Activated naive CD8-positive, alpha-beta T cell treated with anti-CD3 and anti-CD28 coated beads, Interleukin-2, amount 50 U/mL, for 24 hours (primary cell): ENCODE data around the gene PIGN.
"Not testable (repeated sequence)": the region's sequence is repeated elsewhere in the genome, so short reads cannot be mapped to it uniquely, and the experiment has no call there.

ENCODE experiments used
- ATAC-seq: fragments of 150-1000 bp; cut with Tn5 transposase; one replicate; pipeline ENCODE4 v1.10.0; 2021
- DNase-seq: peaks from one replicate; pipeline ENCODE4 v3.0.0; 2021
- H3K27ac Mint-ChIP-seq: one replicate; pipeline ENCODE4 v1.8.0; 2021; ENCODE audit warnings: mild to moderate bottlenecking, mixed read lengths
- H3K27me3 Mint-ChIP-seq: one replicate; pipeline ENCODE4 v1.8.0; 2021; ENCODE audit warnings: mixed read lengths
- H3K36me3 Mint-ChIP-seq: one replicate; pipeline ENCODE4 v1.8.0; 2021; ENCODE audit warnings: low read depth, mixed read lengths
- H3K4me1 Mint-ChIP-seq: one replicate; pipeline ENCODE4 v1.8.0; 2021; ENCODE audit warnings: mixed read lengths
- H3K4me3 Mint-ChIP-seq: one replicate; pipeline ENCODE4 v1.8.0; 2021; ENCODE audit warnings: mild to moderate bottlenecking, moderate library complexity, mixed read lengths
- H3K9me3 Mint-ChIP-seq: one replicate; pipeline ENCODE4 v1.8.0; 2021; ENCODE audit warnings: mixed read lengths

PIGN gene

DNA sequence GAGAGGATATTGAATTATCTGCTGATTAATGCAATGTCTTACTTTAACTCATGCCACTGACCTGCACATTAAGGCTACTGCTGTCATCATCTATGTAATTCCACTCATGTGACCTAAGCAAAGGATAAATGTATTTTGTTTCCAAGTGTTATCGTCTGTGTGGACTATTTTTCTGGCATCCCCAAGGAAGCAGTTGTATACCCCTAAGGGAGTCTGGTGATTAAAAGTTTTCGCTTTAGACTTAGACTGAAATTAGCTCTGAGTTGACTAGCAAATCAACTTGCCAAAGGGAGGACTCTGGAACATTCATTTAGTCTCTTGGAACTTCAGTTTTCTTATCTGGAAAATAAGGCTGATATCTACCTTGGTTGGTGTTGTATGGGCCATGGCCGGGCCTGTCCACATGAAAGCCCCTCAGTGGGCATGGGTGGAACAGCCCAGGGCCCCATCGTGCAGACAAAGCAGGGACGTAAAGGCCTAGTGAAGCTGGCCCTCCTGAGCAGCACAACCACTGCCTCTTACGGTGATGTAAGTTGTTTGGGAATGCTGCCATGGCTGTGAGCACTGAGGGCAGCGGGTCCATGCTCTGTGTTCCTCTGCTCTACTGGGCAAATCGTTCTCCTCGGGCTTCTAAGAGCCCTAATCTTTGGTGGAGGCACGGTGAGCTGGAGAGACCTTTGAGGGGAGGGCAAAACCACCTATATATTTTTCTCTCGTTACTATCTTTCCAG lies 149.7 kb downstream of the PIGN start:
- Mint-ChIP-seq H3K4me1 (peaks cover 18% of the 10 kb centered on the region), H3K36me3 (peaks cover 1% of the 10 kb centered on the region), H3K27me3 (peaks cover 2% of the 10 kb centered on the region), H3K27ac (no peak overlapping the region), H3K4me3 (no peak overlapping the region), H3K9me3 (no peaks in the 10 kb centered on the region)
- DNase-seq = no peak
- ATAC-seq = no peak

DNA sequence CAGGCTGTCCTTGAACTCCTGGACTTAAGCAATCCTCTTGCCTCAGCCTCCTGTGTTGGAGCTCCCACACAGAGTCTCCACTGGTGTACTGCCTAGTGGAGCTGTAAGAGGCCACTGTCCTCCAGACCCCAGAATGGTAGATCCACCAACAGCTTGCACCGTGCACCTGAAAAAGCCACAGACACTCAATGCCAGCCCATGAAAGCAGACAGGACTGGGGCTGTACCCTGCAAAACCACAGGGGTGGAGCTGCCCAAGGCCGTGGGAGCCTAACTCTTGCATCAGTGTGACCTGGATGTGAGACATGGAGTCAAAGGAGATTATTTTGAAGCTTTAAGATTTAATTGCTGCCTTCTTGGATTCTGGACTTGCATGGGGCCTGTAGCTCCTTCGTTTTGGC lies 152.6 kb downstream of the PIGN start:
- not testable (repeated sequence) for DNase-seq, H3K36me3 Mint-ChIP-seq, ATAC-seq, H3K27ac Mint-ChIP-seq, H3K4me3 Mint-ChIP-seq, H3K27me3 Mint-ChIP-seq, H3K9me3 Mint-ChIP-seq
- peaks cover 18% of the 10 kb centered on the region for H3K4me1 Mint-ChIP-seq

DNA sequence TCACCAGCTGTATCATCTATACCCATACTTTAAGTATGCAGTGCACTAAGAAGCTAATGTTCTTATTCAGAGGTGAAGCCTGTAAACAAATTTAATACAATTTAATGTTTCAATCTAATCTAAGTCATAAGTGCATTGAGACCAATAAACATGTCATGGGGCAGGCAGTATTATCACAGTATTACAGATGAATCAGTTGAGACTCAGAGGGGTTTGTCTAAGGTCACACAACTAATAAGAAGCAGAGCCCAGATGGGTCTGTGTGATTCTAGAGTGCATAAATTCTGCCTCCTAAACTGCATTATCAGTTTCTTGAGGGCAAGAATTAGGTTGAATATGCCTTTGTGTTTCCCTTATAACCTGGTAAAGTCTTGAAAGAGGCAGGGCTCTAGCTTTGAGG lies 153.1 kb downstream of the PIGN start:
- Mint-ChIP-seq H3K36me3 (no peaks in the 10 kb centered on the region), H3K4me3 (no peak overlapping the region), H3K4me1 (peaks cover 18% of the 10 kb centered on the region), H3K9me3 (no peaks in the 10 kb centered on the region), H3K27me3 (peaks cover 2% of the 10 kb centered on the region), H3K27ac (no peak overlapping the region)
- DNase-seq (no peak), ATAC-seq (no peak)

DNA sequence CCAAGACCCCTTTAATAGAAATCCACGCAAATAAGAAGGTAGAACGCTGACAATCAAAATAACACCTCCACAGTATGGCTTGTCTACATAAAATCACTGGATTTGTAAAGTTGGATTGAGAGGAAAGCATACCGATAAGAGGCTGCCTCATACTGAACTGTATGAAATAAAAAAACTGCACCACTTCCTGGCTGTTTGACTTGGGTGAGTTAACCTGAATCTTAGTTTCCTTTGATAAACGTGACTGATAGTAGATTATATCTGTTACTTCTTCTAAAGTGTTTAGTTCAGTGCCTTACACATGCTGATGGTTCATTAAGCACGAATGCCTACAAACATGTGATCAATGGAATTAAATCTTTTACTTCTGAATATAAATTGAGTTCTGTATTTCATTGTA lies 153.6 kb downstream of the PIGN start:
- ATAC-seq (no peak), DNase-seq (no peak)
- Mint-ChIP-seq H3K9me3 (no peaks in the 10 kb centered on the region), H3K4me1 (peaks cover 18% of the 10 kb centered on the region), H3K27me3 (peaks cover 2% of the 10 kb centered on the region), H3K36me3 (no peaks in the 10 kb centered on the region), H3K27ac (no peak overlapping the region), H3K4me3 (no peak overlapping the region)

DNA sequence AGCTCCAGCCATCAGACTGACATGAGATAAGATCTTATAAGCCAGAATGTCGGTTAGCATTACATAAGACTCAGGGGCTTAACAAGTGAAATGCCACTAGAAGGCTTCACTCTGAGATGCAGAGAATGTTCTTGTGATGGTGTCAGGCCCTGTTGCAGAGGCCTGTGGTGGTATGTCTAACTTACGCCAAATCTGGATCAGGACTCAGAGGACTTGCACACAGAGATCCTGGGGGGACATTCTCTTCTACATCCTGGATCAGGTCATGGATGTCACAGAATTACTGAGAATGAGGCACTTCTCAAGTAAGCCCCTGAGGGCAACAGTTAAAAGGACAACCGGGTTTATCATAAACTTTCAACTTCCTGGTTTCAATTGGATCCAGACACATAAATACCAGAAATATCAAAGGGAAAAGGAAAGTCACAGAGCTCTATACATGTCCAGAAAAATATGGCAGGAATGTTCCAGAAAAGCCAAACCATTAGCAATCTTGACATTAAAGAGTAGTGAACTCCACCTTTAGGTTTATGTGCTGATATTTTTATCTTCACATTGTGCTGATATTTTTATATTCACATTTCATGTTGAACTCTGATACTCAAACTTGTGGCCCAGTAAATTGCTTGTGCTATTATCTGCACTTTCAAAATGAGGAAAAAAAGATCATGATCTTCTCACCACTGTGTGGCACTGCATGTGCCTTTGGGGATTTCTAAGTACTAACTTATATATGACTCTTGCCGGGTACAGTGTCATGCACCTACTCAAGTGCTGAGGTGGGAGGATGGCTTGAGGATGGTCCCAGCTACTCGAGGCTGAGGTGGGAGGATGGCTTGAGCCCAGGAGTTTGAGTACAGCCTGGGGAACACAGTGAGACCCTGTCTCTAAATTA lies 156.5 kb downstream of the PIGN start:
- Mint-ChIP-seq H3K9me3 (no peaks in the 10 kb centered on the region), H3K27ac (no peak overlapping the region), H3K4me3 (no peak overlapping the region), H3K27me3 (peaks cover 5% of the 10 kb centered on the region), H3K4me1 (peaks cover 18% of the 10 kb centered on the region), H3K36me3 (no peaks in the 10 kb centered on the region)
- ATAC-seq (no peak), DNase-seq (no peak)

DNA sequence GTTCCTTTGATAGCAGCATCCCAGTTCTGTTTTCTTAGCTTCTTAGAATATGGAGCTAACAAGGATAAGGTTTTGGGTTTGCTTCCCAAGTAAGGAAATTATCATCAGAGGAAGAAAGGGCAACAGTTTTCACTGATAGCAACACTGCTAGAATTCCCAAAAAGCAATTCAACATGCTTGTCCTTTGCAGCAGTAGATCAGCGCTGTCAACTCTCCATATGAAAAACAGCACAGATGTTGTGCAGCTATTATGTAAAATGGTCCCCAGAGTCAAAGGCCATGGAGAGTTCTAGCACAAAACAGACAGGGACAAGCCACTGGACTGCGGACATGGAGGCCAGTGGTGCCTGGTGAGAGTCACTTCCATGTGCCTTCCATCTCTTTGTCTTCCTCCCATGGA lies 158.1 kb downstream of the PIGN start:
- DNase-seq = no peak
- peaks cover 3% of the 10 kb centered on the region for H3K27me3 Mint-ChIP-seq
- peaks cover 11% of the 10 kb centered on the region for H3K4me1 Mint-ChIP-seq

DNA sequence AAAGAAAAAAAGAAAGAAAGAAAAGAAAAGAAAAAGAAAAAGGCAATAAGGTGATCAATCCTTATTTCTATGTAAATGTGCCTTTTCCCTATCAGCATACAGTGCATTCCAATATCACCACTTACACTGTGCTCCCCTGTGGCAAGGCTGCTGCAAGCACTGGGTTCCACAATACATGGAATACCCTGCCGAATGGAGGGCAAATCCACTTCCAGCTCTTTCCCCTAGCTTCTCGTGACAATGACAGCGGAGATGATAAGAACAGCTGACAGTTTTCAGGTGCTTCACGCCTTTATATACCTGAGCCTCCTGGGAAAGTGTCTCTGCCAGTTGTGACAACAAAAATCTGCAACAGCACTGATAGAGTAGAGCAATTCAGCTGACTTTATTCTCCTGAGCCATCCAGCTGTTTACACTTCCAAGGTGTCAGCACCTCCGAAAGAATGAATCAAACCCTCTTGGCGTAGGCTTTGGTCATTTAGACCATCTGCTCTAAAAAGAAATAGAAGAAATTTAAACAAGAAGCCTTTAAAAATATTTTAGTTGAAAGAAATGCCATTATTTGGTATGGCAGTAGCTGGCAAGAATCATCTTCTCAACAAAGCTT lies 158.8 kb downstream of the PIGN start:
- Mint-ChIP-seq H3K4me1 (peaks cover 4% of the 10 kb centered on the region), H3K27me3 (peaks cover 3% of the 10 kb centered on the region), H3K36me3 (no peaks in the 10 kb centered on the region), H3K9me3 (no peaks in the 10 kb centered on the region), H3K4me3 (no peak overlapping the region), H3K27ac (no peak overlapping the region)
- ATAC-seq (no peak), DNase-seq (no peak)

More for the DNA sequence above, 158.1 kb downstream of the PIGN start:
- Mint-ChIP-seq H3K4me3 (no peak overlapping the region), H3K27ac (no peak overlapping the region), H3K9me3 (no peaks in the 10 kb centered on the region), H3K36me3 (no peaks in the 10 kb centered on the region)
- ATAC-seq = no peak

DNA sequence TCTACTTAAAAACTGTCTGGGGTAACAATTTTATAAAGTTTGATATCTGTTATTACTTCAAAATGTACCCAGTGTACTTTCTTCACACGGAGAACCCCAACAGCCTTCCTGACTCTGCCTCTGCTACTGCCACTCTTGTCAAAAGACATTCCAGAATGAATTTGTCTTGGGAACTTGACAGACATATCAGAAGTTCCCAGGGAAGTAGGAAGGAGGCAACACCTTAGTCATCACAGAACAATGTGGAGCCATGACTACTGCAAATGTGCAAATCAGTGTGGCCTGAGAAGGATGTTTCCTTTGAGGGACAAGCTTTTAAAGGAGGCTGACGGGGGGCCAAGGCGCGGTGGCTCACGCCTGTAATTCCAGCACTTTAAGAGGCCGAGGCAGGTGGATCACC lies 160.3 kb downstream of the PIGN start:
- Mint-ChIP-seq H3K4me3 (no peak overlapping the region), H3K27ac (no peak overlapping the region), H3K9me3 (no peaks in the 10 kb centered on the region), H3K36me3 (no peaks in the 10 kb centered on the region), H3K4me1 (no peaks in the 10 kb centered on the region), H3K27me3 (peaks cover 3% of the 10 kb centered on the region)
- DNase-seq = no peak
- ATAC-seq = no peak

DNA sequence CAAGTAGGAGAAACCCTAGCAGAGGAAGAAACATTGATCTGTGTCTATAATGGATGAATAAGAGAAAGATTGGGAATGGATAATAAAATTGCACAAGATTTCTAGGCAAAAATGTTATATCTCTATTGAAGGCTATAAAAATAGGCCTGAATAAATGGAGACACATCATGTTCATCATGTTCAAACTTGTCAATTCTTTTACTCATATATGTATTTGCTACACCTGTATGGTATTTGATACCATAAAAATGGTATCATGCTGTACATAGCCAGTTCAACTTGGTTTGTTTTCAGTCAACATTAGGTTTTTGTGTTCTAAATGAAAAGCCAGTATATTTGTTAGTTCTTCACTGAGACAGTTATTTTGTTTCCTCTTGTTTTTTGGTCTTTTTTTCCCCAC lies 161.9 kb downstream of the PIGN start:
- no peak for ATAC-seq
- Mint-ChIP-seq H3K27me3 (peaks cover 3% of the 10 kb centered on the region), H3K4me1 (no peaks in the 10 kb centered on the region)

DNA sequence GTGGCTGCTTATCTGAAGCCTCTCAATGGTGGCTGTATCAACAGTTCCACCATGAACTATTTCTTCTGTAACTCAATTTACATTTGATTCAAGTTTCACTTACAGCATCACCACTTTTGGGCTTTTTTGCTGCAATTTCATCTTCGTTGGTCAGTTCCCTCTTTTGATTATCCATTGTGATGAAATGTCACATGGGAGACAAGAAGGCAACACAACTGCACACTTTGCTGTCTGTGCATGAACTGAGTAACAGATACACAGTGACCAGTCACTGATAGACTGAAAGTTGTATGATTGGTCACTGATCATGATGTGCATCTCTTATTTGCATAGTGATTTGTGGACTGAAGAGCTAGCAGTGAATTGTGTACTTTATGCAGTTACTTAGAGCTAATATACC lies 163.3 kb downstream of the PIGN start:
- Mint-ChIP-seq H3K4me3 (no peak overlapping the region), H3K27ac (no peak overlapping the region), H3K36me3 (no peaks in the 10 kb centered on the region), H3K27me3 (peaks cover 3% of the 10 kb centered on the region), H3K4me1 (no peaks in the 10 kb centered on the region), H3K9me3 (no peaks in the 10 kb centered on the region)
- no peak for ATAC-seq
- no peak for DNase-seq

More for the DNA sequence above, 161.9 kb downstream of the PIGN start:
- Mint-ChIP-seq H3K4me3 (no peak overlapping the region), H3K27ac (no peak overlapping the region), H3K36me3 (no peaks in the 10 kb centered on the region), H3K9me3 (no peaks in the 10 kb centered on the region)
- DNase-seq = no peak

DNA sequence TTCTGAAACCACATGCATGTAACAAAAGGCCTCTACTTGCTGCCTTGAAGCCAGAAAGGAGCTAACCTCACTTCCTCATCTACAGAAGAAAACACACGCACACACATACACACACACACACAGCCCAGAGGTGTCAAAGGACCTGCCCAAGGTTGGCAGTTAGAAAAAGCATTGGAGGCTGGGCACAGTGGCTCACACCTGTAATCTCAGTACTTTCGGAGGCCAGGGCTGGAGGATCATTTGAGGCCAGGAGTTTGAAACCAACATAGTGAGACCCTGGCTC lies 168.2 kb downstream of the PIGN start:
- no peak overlapping the region for H3K4me3 Mint-ChIP-seq
- H3K9me3 Mint-ChIP-seq = no peaks in the 10 kb centered on the region
- no peaks in the 10 kb centered on the region for H3K36me3 Mint-ChIP-seq
- H3K27ac Mint-ChIP-seq = no peak overlapping the region
- H3K27me3 Mint-ChIP-seq = peaks cover 2% of the 10 kb centered on the region
- ATAC-seq = no peak
- no peak for DNase-seq
- H3K4me1 Mint-ChIP-seq = no peaks in the 10 kb centered on the region

DNA sequence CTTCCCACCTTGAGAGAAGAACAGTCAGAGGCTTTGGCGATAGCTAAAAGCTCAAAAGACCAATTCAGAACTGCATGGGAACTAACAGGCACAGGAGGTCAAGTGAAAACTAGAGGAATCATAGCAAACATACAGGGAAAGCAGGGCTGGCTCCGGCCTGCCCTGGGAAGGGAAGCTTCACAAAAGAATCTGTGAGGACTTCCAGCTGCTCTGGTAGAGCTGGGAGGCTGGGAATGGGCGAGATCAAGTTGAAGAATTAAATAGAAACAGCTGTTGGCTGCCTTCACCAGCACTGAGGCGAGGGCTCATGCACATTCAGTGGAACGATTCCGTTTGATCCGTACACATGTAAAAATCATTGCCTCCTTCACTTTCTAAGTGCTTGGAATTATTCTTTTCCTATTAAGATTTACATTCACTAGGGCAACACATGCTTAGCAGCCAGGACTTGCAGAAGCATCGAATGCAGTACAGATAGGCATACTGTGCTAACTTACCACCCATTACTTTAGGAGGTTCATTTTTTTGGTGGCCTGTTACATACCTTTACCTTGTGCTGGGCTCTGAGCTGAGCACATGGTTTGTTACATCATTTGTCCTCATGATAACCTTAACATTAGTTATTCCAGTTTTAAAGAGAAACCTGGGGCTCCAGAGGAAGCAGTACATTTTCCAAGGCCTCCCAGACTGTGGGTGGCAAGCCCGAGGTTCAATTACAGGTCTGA lies 168.7 kb downstream of the PIGN start:
- H3K4me3 Mint-ChIP-seq = no peak overlapping the region
- ATAC-seq (no peak), DNase-seq (no peak)
- H3K9me3 Mint-ChIP-seq = no peaks in the 10 kb centered on the region
- peaks cover 2% of the 10 kb centered on the region for H3K27me3 Mint-ChIP-seq
- no peaks in the 10 kb centered on the region for H3K36me3 Mint-ChIP-seq
- H3K4me1 Mint-ChIP-seq = no peaks in the 10 kb centered on the region
- H3K27ac Mint-ChIP-seq = no peak overlapping the region

DNA sequence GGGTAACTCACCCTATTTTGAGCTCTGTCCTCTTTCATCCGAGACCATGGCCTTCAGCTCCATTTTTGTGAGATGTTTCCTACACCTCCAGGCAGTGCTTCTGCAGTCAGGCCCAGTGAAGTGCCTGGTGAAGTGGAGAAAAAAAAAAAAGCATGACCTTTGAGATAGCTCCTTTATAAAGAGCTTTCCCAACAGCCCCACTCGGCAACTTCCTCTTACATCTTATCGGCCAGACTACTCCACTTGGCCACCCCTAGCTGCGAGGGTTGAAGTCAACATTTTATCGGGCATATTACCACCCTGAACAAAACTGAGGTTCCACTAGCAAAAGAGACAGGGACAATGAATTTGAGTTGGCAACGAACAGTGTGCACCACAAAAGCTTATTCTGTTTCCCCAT lies 169.2 kb downstream of the PIGN start:
- no peak overlapping the region for H3K4me3 Mint-ChIP-seq
- no peaks in the 10 kb centered on the region for H3K36me3 Mint-ChIP-seq
- peaks cover 2% of the 10 kb centered on the region for H3K27me3 Mint-ChIP-seq
- no peak overlapping the region for H3K27ac Mint-ChIP-seq
- no peak for ATAC-seq
- no peaks in the 10 kb centered on the region for H3K9me3 Mint-ChIP-seq
- no peak for DNase-seq
- no peaks in the 10 kb centered on the region for H3K4me1 Mint-ChIP-seq

DNA sequence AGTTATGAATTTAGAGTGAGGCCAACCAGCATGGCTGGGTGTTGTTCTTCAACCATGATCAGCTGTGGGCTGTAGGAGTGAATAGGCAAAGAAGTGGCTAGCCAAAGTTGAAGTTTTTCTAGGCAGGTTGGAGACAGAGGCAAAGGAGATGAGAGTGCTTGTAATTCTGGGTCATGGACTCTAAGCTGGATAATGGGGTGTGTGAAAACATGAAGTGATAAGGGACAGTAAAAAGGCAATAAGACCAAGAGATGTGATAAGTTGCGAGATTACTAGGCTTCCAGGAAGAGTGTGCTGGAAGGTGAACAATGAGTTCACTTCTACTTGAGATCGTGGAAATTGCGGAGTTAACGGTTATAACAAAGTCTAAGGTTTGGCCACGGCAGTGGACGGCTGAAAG lies 175.4 kb downstream of the PIGN start:
- Mint-ChIP-seq H3K27me3 (peaks cover 5% of the 10 kb centered on the region), H3K36me3 (no peaks in the 10 kb centered on the region), H3K4me3 (no peak overlapping the region), H3K4me1 (no peaks in the 10 kb centered on the region), H3K27ac (no peak overlapping the region), H3K9me3 (peaks cover 8% of the 10 kb centered on the region)
- DNase-seq = no peak
- no peak for ATAC-seq
